OCI-LY1 (cell line): ENCODE data around the gene CCNY.

ENCODE experiments used
- H2AFZ ChIP-seq: fragments of 200-600 bp; sonication (generic), shearing (Covaris generic); 2 replicates; pipeline ENCODE4 v1.6.0; 2014; ENCODE audit warnings: antibody characterized with exemption, mild to moderate bottlenecking, low read length
- H3F3A ChIP-seq: fragments of 200-600 bp; sonication (generic), shearing (Covaris generic); 2 replicates; pipeline ENCODE4 v1.6.0; 2014; ENCODE audit warnings: mild to moderate bottlenecking, antibody characterized with exemption, low read length, moderate library complexity; ENCODE audit not compliant: insufficient read depth
- H3K27ac ChIP-seq: fragments of 200-600 bp; sonication (generic); 2 replicates; pipeline ENCODE4 v1.5.1; 2014; ENCODE audit warnings: low read length, mixed run types, mild to moderate bottlenecking, low read depth; ENCODE audit not compliant: poor library complexity, severe bottlenecking
- H3K27me3 ChIP-seq: fragments of 200-600 bp; sonication (generic); 2 replicates; pipeline ENCODE4 v1.6.0; 2014; ENCODE audit warnings: antibody characterized with exemption, mild to moderate bottlenecking, low read length, moderate library complexity; ENCODE audit not compliant: insufficient read depth
- H3K36me3 ChIP-seq: fragments of 200-600 bp; sonication (generic); 2 replicates; pipeline ENCODE4 v1.6.1; 2014; ENCODE audit warnings: mild to moderate bottlenecking, antibody characterized with exemption, low read length, moderate library complexity, mixed read lengths; ENCODE audit not compliant: insufficient read depth
- H3K4me1 ChIP-seq: fragments of 200-600 bp; sonication (generic); 2 replicates; pipeline ENCODE4 v1.5.1; 2014; ENCODE audit warnings: mild to moderate bottlenecking, low read length, moderate library complexity; ENCODE audit not compliant: insufficient read depth, severe bottlenecking
- H3K4me2 ChIP-seq: fragments of 200-600 bp; sonication (generic), shearing (Covaris generic); 2 replicates; pipeline ENCODE4 v1.6.1; 2014; ENCODE audit warnings: low read length
- H3K4me3 ChIP-seq: fragments of 200-600 bp; sonication (generic); 2 replicates; pipeline ENCODE4 v1.5.1; 2014; ENCODE audit warnings: low read length, low read depth, mild to moderate bottlenecking, mixed read lengths; ENCODE audit not compliant: poor library complexity, severe bottlenecking
- H3K79me2 ChIP-seq: fragments of 200-600 bp; shearing (Covaris generic); 2 replicates; pipeline ENCODE4 v1.6.1; 2016; ENCODE audit warnings: mixed run types, low read length, mixed read lengths; ENCODE audit not compliant: insufficient read depth
- H3K9ac ChIP-seq: fragments of 200-600 bp; sonication (generic), shearing (Covaris generic); 2 replicates; pipeline ENCODE4 v1.6.1; 2014; ENCODE audit warnings: mild to moderate bottlenecking, low read length, mixed read lengths
- H3K9me2 ChIP-seq: fragments of 200-600 bp; sonication (generic), shearing (Covaris generic); 2 replicates; pipeline ENCODE4 v1.6.1; 2014; ENCODE audit warnings: low read depth, mild to moderate bottlenecking, low read length, mixed read lengths
- H3K9me3 ChIP-seq: fragments of 200-600 bp; shearing (Covaris generic); 2 replicates; pipeline ENCODE4 v1.6.1; 2014; ENCODE audit warnings: low read length, mixed read lengths
- H4K20me1 ChIP-seq: fragments of 200-600 bp; sonication (generic), shearing (Covaris generic); 2 replicates; pipeline ENCODE4 v1.6.0; 2016; ENCODE audit warnings: mild to moderate bottlenecking, low read length; ENCODE audit not compliant: insufficient read depth
- EZH2 ChIP-seq: fragments of 200-600 bp; sonication (generic), shearing (Covaris generic); IDR thresholded peaks from 2 replicates; pipeline ENCODE4 v1.8.0; 2017; ENCODE audit warnings: borderline replicate concordance, mixed run types, mild to moderate bottlenecking, antibody characterized with exemption, low read length, moderate library complexity, mixed read lengths
- TF ChIP-seq, protein P1 (sequence below): fragments of 200-600 bp; sonication (generic), shearing (Covaris generic); IDR thresholded peaks from 2 replicates; pipeline ENCODE4 v1.5.1; 2017; ENCODE audit warnings: mild to moderate bottlenecking, antibody characterized with exemption, low read length, moderate library complexity, mixed read lengths

Gene CCNY

DNA sequence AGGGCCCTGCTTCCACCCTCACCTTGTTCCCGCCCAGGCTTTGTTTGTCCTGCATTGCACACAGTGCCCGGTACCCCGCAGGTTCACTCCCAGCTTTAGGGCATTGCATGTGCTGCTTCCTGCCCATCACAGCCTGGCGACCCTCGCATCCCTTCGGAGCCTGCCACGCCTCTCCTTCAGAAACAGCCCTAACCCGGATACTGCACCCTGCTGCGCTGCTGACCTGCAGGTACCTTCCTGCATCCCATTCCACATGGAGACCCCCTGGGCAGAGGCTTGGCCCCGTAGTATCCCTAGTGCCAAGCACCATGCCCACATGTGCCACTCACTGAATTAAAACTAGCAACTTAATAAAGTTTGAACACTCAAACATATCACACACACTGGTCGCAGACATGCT lies 249.0 kb downstream of the CCNY start:
- Histone ChIP-seq H2AFZ (no peak overlapping the region), H3K9me3 (no peaks in the 10 kb centered on the region), H4K20me1 (no peaks in the 10 kb centered on the region), H3K27me3 (no peaks in the 10 kb centered on the region), H3K4me1 (no peaks in the 10 kb centered on the region), H3K4me2 (no peak overlapping the region), H3K27ac (no peak overlapping the region), H3K79me2 (no peaks in the 10 kb centered on the region), H3K9me2 (no peaks in the 10 kb centered on the region), H3K36me3 (no peaks in the 10 kb centered on the region), H3K4me3 (no peak overlapping the region), H3F3A (no peaks in the 10 kb centered on the region), H3K9ac (no peak overlapping the region)
- TF ChIP-seq EZH2: no peak
- TF ChIP-seq, protein P1, sequence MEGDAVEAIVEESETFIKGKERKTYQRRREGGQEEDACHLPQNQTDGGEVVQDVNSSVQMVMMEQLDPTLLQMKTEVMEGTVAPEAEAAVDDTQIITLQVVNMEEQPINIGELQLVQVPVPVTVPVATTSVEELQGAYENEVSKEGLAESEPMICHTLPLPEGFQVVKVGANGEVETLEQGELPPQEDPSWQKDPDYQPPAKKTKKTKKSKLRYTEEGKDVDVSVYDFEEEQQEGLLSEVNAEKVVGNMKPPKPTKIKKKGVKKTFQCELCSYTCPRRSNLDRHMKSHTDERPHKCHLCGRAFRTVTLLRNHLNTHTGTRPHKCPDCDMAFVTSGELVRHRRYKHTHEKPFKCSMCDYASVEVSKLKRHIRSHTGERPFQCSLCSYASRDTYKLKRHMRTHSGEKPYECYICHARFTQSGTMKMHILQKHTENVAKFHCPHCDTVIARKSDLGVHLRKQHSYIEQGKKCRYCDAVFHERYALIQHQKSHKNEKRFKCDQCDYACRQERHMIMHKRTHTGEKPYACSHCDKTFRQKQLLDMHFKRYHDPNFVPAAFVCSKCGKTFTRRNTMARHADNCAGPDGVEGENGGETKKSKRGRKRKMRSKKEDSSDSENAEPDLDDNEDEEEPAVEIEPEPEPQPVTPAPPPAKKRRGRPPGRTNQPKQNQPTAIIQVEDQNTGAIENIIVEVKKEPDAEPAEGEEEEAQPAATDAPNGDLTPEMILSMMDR: no peak

DNA sequence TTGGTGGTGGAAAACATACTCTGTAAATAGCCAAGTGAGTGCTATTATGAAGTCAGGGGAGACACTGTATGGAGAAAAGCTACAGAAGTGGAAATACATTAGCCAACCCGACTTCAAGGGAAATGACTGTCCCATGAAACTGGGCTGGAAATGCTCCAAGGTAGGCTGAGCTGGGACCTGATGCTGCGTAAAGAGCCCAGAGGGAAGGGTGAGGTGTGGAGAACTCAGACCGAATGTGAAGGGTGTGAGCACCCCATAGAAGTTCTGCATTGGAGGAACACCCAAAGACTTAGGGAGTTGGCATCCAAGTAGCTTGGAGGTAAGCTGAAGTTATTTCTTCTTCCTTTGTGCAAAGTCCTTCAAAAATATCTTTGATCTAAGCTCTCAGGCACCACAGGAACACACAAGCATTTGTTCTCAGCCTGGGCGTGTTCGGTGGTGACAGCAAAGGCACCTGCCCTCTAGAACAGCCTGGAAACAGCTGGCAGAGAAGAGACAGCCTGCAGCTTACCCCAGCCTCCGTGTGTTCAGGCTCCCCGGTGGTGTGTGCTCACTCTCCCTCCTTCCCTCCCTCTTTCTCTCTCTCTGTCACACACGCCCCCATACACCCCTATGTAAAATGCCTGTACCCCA lies 249.7 kb downstream of the CCNY start:
- Histone ChIP-seq H3K9me2 (no peaks in the 10 kb centered on the region), H3F3A (no peaks in the 10 kb centered on the region), H3K4me1 (no peaks in the 10 kb centered on the region), H3K9ac (no peak overlapping the region), H3K27ac (no peak overlapping the region), H2AFZ (no peak overlapping the region), H4K20me1 (no peaks in the 10 kb centered on the region), H3K4me3 (no peak overlapping the region), H3K9me3 (no peaks in the 10 kb centered on the region), H3K27me3 (no peaks in the 10 kb centered on the region), H3K79me2 (no peaks in the 10 kb centered on the region), H3K36me3 (no peaks in the 10 kb centered on the region), H3K4me2 (no peak overlapping the region)
- no peak for TF ChIP-seq EZH2
- TF ChIP-seq, protein P1: no peak

DNA sequence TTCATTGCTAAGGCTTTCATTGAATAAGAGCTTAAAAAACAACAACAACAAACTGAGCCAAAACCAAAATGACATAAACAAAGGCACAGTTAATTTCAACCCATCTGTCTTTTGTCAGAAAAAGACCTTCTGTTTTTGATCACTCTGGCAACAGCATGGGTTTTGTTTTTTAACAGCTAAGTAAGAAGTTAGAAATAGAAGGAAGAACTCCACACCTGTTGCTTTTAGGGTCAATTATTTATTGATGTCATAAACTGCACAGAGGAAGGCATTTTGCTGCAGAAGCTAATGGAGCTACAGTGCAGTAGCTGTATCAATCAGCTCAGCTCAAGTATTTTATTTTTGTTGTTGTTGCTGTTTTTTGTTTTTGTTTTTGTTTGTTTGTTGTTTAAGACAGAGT lies 252.5 kb downstream of the CCNY start:
- H3K4me3 ChIP-seq: no peak overlapping the region
- TF ChIP-seq, protein P1: no peak
- TF ChIP-seq EZH2: no peak

More for the DNA sequence above, 252.5 kb downstream of the CCNY start:
- H3K4me2 ChIP-seq: no peak overlapping the region
- H3F3A ChIP-seq: no peaks in the 10 kb centered on the region
- H3K79me2 ChIP-seq: no peaks in the 10 kb centered on the region
- no peaks in the 10 kb centered on the region for H4K20me1 ChIP-seq
- H3K27ac ChIP-seq: no peak overlapping the region
- H3K9me2 ChIP-seq: no peaks in the 10 kb centered on the region
- no peak overlapping the region for H3K9ac ChIP-seq
- H2AFZ ChIP-seq: no peak overlapping the region
- H3K36me3 ChIP-seq: no peaks in the 10 kb centered on the region
- H3K4me1 ChIP-seq: no peaks in the 10 kb centered on the region
- no peaks in the 10 kb centered on the region for H3K9me3 ChIP-seq
- H3K27me3 ChIP-seq: no peaks in the 10 kb centered on the region
